Keratinocyte (primary cell): ENCODE results near the gene LY9.

Source experiments
- EZH2 ChIP-seq: IDR thresholded peaks from one replicate; pipeline ENCODE4 v1.6.1; 2012; ENCODE audit warnings: inconsistent platforms, mild to moderate bottlenecking, low read length, moderate library complexity
- TF ChIP-seq, protein P1 (sequence below), 3 experiments: IDR thresholded peaks in 1 of 3; conservative IDR thresholded peaks in 1 of 3; optimal IDR thresholded peaks in 1 of 3; 2 replicates in 2 of 3; 3 replicates in 1 of 3; pipeline versions ENCODE3 to v1.5.1; 2011; ENCODE audit warnings: low read length in 3 of 3, mild to moderate bottlenecking in 3 of 3, moderate library complexity in 2 of 3, control low read depth in 1 of 3, inconsistent platforms in 1 of 3; ENCODE audit not compliant: insufficient read depth in 2 of 3; ENCODE audit errors: extremely low read depth in 1 of 3

DNA sequence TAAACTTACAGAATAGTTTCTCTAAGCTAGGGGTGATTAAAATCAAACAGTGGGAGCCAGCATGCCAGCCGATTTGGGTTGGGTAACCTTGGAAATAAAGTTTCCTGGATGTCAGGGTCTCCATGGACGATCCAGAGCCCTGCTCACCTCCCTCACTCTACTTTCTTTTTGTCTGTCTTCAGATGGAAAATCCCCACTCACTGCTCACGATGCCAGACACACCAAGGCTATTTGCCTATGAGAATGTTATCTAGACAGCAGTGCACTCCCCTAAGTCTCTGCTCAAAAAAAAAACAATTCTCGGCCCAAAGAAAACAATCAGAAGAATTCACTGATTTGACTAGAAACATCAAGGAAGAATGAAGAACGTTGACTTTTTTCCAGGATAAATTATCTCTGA is 43.0 kb upstream of the LY9 start:
- TF ChIP-seq, protein P1, sequence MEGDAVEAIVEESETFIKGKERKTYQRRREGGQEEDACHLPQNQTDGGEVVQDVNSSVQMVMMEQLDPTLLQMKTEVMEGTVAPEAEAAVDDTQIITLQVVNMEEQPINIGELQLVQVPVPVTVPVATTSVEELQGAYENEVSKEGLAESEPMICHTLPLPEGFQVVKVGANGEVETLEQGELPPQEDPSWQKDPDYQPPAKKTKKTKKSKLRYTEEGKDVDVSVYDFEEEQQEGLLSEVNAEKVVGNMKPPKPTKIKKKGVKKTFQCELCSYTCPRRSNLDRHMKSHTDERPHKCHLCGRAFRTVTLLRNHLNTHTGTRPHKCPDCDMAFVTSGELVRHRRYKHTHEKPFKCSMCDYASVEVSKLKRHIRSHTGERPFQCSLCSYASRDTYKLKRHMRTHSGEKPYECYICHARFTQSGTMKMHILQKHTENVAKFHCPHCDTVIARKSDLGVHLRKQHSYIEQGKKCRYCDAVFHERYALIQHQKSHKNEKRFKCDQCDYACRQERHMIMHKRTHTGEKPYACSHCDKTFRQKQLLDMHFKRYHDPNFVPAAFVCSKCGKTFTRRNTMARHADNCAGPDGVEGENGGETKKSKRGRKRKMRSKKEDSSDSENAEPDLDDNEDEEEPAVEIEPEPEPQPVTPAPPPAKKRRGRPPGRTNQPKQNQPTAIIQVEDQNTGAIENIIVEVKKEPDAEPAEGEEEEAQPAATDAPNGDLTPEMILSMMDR (optimal IDR thresholded peaks at IDR 0.05 in 1 of 3, IDR thresholded peaks at IDR 0.05 in 1 of 3, conservative IDR thresholded peaks at IDR 0.05 in 1 of 3; ENCODE audit: extremely low read depth in 1 of 3, insufficient read depth in 2 of 3, low read length in 3 of 3) = no peak
- no peak for TF ChIP-seq EZH2
